ENCODE measurements around the gene TSPAN5. TPM values are rescaled to one million over a fixed set of nuclear protein-coding genes. Genes with fewer than 3 reads are reported as not detected.

Gene TSPAN5
- total RNA-seq, 3 donors from 2014 or later = 1.9 to 17.7 (median 12.8) TPM

- no peak for DNase-seq (ENCODE audit: low spot score in 2 of 2)
- TF ChIP-seq CTCF (IDR thresholded peaks at IDR 0.05) = no peak
- TF ChIP-seq POLR2AphosphoS5 (IDR thresholded peaks at IDR 0.05) = no peak
- TF ChIP-seq POLR2A (IDR thresholded peaks at IDR 0.05) = no peak
- Histone ChIP-seq H3K27ac (no peak overlapping the region), H3K36me3 (no peaks in the 10 kb centered on the region), H3K9me3 (no peaks in the 10 kb centered on the region), H3K27me3 (no peaks in the 10 kb centered on the region), H3K4me1 (no peaks in the 10 kb centered on the region), H3K4me3 (no peak overlapping the region)
- intact Hi-C loops (cut with DNase I; ENCODE audit: low total_unique reads) = no loop called here
Observed at GRCh38 chr4:98516441-98517217, 141.8 kb downstream of the TSPAN5 start.

GRCh38 chr4:98516042-98516440 is 142.4 kb downstream of the TSPAN5 start:
- H3K27me3 ChIP-seq = no peaks in the 10 kb centered on the region
- no peaks in the 10 kb centered on the region for H3K4me1 ChIP-seq
- no peaks in the 10 kb centered on the region for H3K36me3 ChIP-seq
- H3K4me3 ChIP-seq = no peak overlapping the region
- intact Hi-C loops (cut with DNase I; ENCODE audit: low total_unique reads) = no loop called here
- H3K9me3 ChIP-seq = no peaks in the 10 kb centered on the region
- no peak for TF ChIP-seq POLR2A (IDR thresholded peaks at IDR 0.05)
- no peak for DNase-seq (ENCODE audit: low spot score in 2 of 2)
- no peak overlapping the region for H3K27ac ChIP-seq

- Histone ChIP-seq H3K27me3 (no peaks in the 10 kb centered on the region), H3K27ac (no peak overlapping the region), H3K4me3 (no peak overlapping the region), H3K36me3 (no peaks in the 10 kb centered on the region), H3K4me1 (no peaks in the 10 kb centered on the region), H3K9me3 (no peaks in the 10 kb centered on the region)
- TF ChIP-seq POLR2A (IDR thresholded peaks at IDR 0.05) (no peak), POLR2AphosphoS5 (IDR thresholded peaks at IDR 0.05) (no peak), CTCF (IDR thresholded peaks at IDR 0.05) (no peak)
- intact Hi-C loops (cut with DNase I; ENCODE audit: low total_unique reads) = no loop called here
- no peak for DNase-seq (ENCODE audit: low spot score in 2 of 2)
Observed at GRCh38 chr4:98515470-98515809, 143.0 kb downstream of the TSPAN5 start.

GRCh38 chr4:98514741-98515469 is 143.5 kb downstream of the TSPAN5 start:
- H3K27ac ChIP-seq = no peak overlapping the region
- TF ChIP-seq POLR2AphosphoS5 (IDR thresholded peaks at IDR 0.05) (no peak), CTCF (IDR thresholded peaks at IDR 0.05) (no peak), POLR2A (IDR thresholded peaks at IDR 0.05) (no peak)

GRCh38 chr4:98512918-98513317 is 145.5 kb downstream of the TSPAN5 start:
- Histone ChIP-seq H3K4me3 (no peak overlapping the region), H3K27me3 (no peaks in the 10 kb centered on the region), H3K36me3 (no peaks in the 10 kb centered on the region), H3K4me1 (no peaks in the 10 kb centered on the region), H3K9me3 (no peaks in the 10 kb centered on the region), H3K27ac (no peak overlapping the region)
- no peak for TF ChIP-seq POLR2A (IDR thresholded peaks at IDR 0.05)
- no peak for TF ChIP-seq POLR2AphosphoS5 (IDR thresholded peaks at IDR 0.05)
- TF ChIP-seq CTCF (IDR thresholded peaks at IDR 0.05) = no peak
- intact Hi-C loops (cut with DNase I; ENCODE audit: low total_unique reads) = no loop called here
- no peak for DNase-seq (ENCODE audit: low spot score in 2 of 2)

More at GRCh38 chr4:98514741-98515469, 143.5 kb downstream of the TSPAN5 start:
- Histone ChIP-seq H3K9me3 (no peaks in the 10 kb centered on the region), H3K4me1 (no peaks in the 10 kb centered on the region), H3K4me3 (no peak overlapping the region), H3K27me3 (no peaks in the 10 kb centered on the region), H3K36me3 (no peaks in the 10 kb centered on the region)
- intact Hi-C loops (cut with DNase I; ENCODE audit: low total_unique reads) = no loop called here
- DNase-seq (ENCODE audit: low spot score in 2 of 2) = no peak

Data from breast epithelium (tissue), 4 donors.